TTC549 (cell line): ENCODE results near the gene BUB3.
"Not testable (repeated sequence)": the region's sequence is repeated elsewhere in the genome, so short reads cannot be mapped to it uniquely, and the experiment has no call there.

Experiments used
- FAIRE-seq: peaks from 2 replicates; lab custom pipeline; 2012; peaks lifted over from hg19 to GRCh38; lab: Jason Lieb, UNC

The BUB3 gene

GRCh38 chr10:123154711-123155505 is 706 bp downstream of the BUB3 start:
- no peak for FAIRE-seq

GRCh38 chr10:123156078-123156477 is 1.9 kb downstream of the BUB3 start:
- no peak for FAIRE-seq

DNA sequence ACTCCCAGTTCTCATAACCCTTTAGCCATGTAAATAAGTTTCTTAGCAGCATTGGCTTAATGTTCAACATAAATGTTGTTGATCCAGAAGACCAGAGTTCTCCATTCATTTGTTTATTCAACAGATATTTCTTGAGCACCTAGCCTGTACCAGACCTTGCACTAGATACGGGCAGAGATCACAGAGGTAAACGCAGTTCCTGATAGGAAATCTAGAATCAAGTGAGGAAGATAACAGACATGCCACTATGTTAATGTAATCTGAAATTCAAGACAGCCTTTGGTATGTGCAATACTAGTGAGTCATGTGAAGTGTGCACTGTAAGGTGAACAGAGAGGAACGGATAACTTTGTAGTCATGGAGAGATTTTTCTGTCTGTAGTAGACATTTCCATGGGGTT is 3.0 kb downstream of the BUB3 start:
- no peak for FAIRE-seq

GRCh38 chr10:123158682-123159081 is 4.5 kb downstream of the BUB3 start:
- FAIRE-seq, result no peak

DNA sequence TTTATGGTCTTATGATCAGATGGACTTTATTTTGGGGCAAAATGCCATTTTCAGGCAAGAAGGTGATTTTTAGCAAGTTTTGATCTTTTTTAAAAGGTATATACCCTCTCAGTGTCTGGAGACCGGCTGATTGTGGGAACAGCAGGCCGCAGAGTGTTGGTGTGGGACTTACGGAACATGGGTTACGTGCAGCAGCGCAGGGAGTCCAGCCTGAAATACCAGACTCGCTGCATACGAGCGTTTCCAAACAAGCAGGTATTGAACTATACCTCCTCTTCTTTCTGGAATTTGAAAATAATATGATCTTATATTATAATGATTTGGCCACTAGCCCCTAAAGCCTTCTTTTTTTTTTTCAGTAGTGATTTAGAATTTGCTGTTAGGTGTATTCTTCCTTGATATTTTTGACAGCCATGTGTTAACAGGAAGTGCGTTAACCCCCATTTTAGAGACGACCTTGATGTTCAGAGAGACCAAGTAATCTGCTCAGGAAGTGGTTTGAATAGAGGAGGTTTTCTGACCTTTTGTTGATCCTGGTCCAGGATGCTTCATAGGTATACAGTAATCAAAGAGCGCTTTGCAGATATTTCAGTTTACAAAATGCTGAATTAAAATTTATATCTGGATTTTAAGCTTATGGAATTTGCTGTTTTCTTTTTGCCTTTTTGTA is 6.2 kb downstream of the BUB3 start:
- no peak for FAIRE-seq

DNA sequence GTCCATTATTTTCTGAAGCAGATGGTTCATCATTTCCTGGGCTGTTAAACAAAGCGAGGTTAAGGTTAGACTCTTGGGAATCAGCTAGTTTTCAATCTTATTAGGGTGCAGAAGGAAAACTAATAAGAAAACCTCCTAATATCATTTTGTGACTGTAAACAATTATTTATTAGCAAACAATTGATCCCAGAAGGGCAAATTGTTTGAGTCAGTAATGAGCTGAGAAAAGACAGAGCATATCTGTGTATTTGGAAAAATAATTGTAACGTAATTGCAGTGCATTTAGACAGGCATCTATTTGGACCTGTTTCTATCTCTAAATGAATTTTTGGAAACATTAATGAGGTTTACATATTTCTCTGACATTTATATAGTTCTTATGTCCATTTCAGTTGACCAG is 10.1 kb downstream of the BUB3 start:
- no peak for FAIRE-seq

GRCh38 chr10:123165445-123166072 is 11.4 kb downstream of the BUB3 start:
- FAIRE-seq, result no peak

- FAIRE-seq, result no peak
Observed at GRCh38 chr10:123166618-123167017, 12.4 kb downstream of the BUB3 start.

- no peak for FAIRE-seq
Observed at GRCh38 chr10:123170961-123171360, 16.8 kb downstream of the BUB3 start.

DNA sequence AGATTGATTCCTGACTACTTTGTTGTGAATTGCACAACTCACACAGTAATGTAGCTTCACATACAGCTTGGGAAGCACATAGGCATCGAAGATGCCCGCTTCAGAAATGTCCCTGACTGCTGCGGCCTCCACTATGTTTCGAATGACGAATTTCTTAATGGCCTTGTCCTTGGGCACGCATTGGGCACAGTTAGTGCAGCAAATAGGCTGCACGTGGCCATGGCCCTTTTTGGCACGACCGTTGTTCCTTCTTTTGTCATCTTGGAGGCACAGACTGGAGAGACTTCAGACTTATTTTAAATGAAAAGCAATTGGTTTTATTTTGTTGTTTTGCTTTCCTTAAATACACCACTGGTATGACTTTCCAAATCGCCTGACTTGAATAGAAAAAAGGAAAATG is 17.4 kb downstream of the BUB3 start:
- FAIRE-seq, result not testable (repeated sequence)

DNA sequence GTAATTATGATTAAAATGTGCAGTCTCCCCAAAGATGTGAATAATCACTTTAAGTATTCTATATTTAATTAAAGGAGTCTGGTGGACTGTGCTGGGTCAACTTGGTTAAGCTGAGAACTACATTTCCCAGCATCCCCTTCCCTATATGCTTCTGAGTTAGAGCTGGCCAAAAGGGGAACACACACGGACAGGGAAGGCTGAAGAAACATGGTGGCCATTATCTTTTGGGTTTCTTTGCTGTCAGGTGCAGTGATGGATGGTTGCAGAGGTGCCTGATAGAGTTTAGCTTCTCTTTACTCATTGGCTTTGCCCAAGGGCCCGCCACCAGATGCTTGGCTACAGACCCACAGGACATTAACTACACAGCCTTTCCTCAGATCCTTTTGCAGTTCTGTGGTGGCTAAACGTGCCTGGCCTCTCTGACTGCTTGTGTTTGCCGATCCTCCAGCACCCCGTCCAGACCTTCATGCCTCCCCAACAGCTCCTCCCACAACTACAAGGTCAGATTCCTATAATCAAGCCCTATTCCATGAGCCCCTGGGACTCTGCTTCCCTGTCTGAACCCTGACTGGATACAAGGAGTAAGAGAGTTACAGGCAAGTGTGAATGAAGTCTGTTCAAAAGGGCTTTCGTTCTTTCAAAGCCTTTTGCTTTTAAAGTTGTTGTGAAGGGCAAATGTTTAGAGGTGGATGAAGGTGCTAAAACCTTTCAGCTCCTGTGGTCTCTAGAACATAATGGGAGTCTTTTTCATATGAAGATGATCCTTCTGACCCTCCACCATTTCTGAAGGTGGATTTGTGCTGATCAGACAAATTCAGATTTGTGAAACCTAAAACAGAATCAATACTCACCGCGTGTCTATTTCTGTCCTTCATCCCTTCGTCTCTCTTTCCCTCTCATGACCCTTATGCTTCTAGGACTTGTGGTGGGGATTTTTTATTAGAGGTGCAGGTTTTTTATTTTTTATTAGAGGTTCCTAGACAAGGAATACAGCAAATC is 21.5 kb downstream of the BUB3 start:
- FAIRE-seq, result no peak

DNA sequence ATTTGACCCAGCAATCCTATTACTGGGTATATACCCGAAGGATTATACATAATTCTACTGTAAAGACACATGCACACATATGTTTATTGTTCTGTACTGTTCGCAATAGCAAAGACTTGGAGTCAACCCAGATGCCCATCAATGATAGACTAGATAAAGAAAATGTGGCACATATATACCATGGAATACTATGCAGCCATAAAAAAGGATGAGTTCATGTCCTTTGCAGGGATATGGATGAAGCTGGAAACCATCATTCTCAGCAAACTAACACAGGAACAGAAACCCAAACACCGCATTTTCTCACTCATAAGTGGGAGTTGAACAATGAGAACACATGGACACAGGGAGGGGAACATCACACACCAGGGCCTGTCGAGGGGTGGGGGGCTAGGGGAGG is 24.2 kb downstream of the BUB3 start:
- not testable (repeated sequence) for FAIRE-seq

- FAIRE-seq, result no peak
Observed at GRCh38 chr10:123180101-123181090, 26.2 kb downstream of the BUB3 start.

DNA sequence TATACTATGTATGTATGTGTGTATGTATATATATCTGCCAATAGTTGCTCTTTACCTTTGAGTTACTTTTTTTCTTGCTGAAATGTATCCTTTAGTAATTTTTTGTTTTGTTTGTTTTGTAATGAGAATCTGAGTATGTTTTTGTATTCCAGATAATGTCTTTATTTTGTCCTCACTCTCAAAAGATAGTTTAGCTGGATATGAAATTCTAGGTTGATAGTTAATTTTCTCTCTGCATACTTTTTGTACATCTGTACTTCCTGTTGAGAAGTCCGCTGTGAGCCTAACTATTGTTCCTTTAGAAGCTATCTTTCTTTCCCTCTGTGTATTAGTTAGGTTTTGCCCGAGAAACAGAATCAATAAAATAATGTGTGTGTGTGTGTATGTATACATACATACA is 29.5 kb downstream of the BUB3 start:
- FAIRE-seq, result no peak

- FAIRE-seq, result no peak
Observed at GRCh38 chr10:123187781-123188180, 33.6 kb downstream of the BUB3 start.

- no peak for FAIRE-seq
Observed at GRCh38 chr10:123191886-123192285, 37.7 kb downstream of the BUB3 start.

GRCh38 chr10:123194056-123194455 is 39.9 kb downstream of the BUB3 start:
- FAIRE-seq, result no peak

- no peak for FAIRE-seq
Observed at GRCh38 chr10:123200531-123200930, 46.3 kb downstream of the BUB3 start.

DNA sequence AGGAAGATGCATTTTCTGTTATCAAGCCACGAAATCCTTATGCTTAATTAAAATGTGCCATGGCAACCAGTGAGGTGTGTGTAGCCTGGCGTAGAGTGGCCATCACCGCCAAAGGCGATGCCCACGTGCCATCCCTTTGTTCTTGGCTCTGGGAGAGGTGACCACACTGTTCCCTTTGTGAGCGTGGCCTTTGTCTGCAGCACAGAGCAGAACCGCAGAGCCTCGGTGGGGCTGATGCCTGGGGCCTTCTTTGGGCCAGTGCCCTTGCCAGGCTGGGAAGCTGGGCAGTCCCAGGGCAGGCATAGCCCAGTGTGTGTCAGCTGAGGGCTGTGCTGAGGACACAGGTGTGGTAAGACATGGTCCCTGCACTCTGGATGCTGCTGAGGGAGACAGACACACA is 48.3 kb downstream of the BUB3 start:
- no peak for FAIRE-seq

DNA sequence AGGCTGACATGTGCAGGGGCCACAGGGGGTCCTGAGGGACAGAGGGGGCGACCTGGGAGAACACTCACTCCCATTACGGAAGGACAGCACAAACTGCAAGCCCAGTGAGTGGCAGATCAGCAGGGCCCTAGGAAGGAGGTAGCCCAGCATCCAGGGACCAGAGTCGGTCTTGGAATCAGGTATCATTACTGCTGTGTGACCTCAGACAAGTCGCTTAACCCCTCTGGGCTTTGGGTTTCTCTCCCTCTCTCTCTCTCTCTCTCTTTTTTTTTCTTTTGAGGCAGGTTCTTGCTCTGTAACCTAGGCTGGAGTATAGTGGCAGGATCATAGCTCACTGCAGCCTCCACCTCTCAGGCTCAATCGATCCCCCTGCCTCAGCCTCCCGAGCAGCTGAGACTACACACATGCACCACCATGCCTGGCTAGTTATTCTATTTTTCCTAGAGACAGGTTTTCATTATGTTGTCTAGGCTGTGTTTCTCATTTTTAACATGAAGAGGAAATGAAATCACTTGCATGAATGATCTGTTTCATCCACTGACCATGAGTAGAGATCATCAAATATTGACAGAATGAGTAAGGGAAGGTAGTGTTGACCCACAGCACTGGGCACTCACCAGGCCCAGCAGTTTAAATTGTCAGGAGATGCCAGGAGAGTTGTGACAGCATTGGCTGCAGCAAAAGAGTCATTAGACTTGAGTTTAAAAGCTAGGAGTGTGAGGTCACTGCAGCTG is 49.4 kb downstream of the BUB3 start:
- FAIRE-seq, result no peak
